Mesothelial cell of epicardium (in vitro differentiated cells): Measurements from ENCODE around the gene SLC9A3. TPM values are rescaled to one million over a fixed set of nuclear protein-coding genes. Genes with fewer than 3 reads are reported as not detected.

ENCODE experiments used
- DNase-seq, 2 experiments: peaks; one replicate each; pipeline ENCODE4 v3.0.0; 2021; ENCODE audit warnings: low spot score in 2 of 2; ENCODE audit not compliant: unreplicated experiment in 2 of 2
- H3K27ac Mint-ChIP-seq: 2 replicates; pipeline ENCODE4 v1.8.0; 2021; ENCODE audit warnings: mixed read lengths
- H3K27me3 Mint-ChIP-seq: 2 replicates; pipeline ENCODE4 v1.8.0; 2021; ENCODE audit warnings: low read depth, mixed read lengths
- H3K36me3 Mint-ChIP-seq: 2 replicates; pipeline ENCODE4 v1.8.0; 2021; ENCODE audit warnings: mixed read lengths
- H3K4me1 Mint-ChIP-seq: 2 replicates; pipeline ENCODE4 v1.8.0; 2021; ENCODE audit warnings: mixed read lengths
- H3K4me3 Mint-ChIP-seq: 2 replicates; pipeline ENCODE4 v1.8.0; 2021; ENCODE audit warnings: mild to moderate bottlenecking, moderate library complexity, mixed read lengths
- H3K9me3 Mint-ChIP-seq: 2 replicates; pipeline ENCODE4 v1.8.0; 2021; ENCODE audit warnings: mixed read lengths
- total RNA-seq: library from RNA; stranded (reverse); gene quantifications from 3 replicates; pipeline ENCODE4 v1.2.1, GENCODE V29; 2021
- TF ChIP-seq, protein P1 (sequence below): fragments of 200-600 bp; sonication (generic); IDR thresholded peaks from one replicate; pipeline ENCODE4 v1.5.0; 2021; ENCODE audit warnings: antibody characterized with exemption; ENCODE audit not compliant: unreplicated experiment

SLC9A3 gene
- total RNA-seq, 1 donor from 2014 or later = 2.3 TPM

DNA sequence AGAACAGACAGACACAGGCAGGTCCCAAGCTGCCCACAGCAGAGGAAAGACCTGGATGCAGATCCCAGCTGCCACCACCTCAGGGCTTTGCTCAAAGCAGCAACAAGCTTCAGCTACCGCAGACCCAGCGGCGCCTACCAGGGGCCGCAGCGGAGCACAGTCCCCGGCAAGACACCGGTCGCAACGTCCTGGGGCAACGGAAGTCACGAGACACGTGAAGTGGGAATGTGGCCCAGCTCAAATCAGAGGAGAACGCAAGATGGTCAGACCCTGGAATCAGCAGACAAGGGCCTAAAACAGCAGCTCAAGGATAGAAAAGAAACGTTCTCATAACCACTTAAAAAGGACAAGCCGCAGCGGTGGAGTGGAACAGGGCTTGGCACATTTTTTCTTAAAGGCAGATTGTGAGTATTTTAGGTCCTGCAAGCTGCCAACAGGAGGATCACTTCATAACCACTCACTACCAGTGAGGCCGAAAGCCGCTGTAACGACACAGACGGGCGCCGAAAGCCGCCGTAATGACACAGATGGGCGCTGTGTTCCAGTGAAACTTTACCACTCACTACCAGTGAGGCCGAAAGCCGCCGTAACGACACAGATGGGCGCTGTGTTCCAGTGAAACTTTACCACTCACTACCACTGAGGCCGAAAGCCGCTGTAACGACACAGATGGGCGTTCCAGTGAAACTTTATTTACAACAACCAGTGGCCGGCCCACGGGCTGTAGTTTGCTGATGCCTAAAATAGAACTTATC is 21.7 kb downstream of the SLC9A3 start:
- DNase-seq = no peak
- no peaks in the 10 kb centered on the region for H3K4me1 Mint-ChIP-seq
- peaks cover 40% of the 10 kb centered on the region for H3K27me3 Mint-ChIP-seq
- no peak overlapping the region for H3K27ac Mint-ChIP-seq
- H3K36me3 Mint-ChIP-seq = no peaks in the 10 kb centered on the region
- TF ChIP-seq, protein P1, sequence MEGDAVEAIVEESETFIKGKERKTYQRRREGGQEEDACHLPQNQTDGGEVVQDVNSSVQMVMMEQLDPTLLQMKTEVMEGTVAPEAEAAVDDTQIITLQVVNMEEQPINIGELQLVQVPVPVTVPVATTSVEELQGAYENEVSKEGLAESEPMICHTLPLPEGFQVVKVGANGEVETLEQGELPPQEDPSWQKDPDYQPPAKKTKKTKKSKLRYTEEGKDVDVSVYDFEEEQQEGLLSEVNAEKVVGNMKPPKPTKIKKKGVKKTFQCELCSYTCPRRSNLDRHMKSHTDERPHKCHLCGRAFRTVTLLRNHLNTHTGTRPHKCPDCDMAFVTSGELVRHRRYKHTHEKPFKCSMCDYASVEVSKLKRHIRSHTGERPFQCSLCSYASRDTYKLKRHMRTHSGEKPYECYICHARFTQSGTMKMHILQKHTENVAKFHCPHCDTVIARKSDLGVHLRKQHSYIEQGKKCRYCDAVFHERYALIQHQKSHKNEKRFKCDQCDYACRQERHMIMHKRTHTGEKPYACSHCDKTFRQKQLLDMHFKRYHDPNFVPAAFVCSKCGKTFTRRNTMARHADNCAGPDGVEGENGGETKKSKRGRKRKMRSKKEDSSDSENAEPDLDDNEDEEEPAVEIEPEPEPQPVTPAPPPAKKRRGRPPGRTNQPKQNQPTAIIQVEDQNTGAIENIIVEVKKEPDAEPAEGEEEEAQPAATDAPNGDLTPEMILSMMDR = no peak
- H3K4me3 Mint-ChIP-seq = no peak overlapping the region
- peaks cover 4% of the 10 kb centered on the region for H3K9me3 Mint-ChIP-seq

DNA sequence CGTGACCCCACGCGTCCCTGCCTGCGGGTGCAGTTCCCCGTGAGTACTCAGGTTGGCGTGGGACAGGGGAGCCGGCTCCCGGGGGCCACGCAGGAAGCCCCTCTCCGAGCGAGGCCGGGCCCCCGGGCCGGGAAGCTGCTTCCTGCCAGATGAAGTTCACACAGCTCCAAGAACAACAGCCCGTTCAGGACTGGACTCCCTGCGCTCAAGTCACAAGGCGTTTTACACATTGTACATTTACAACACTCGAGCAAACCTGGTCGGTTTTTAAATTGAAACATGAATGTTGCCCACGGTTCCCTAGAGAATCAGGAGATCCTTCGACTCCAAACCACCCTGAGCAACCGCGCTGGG is 22.4 kb downstream of the SLC9A3 start:
- Mint-ChIP-seq H3K27ac (no peak overlapping the region), H3K36me3 (no peaks in the 10 kb centered on the region), H3K4me1 (no peaks in the 10 kb centered on the region), H3K9me3 (peaks cover 4% of the 10 kb centered on the region), H3K4me3 (no peak overlapping the region), H3K27me3 (peaks cover 47% of the 10 kb centered on the region)
- no peak for DNase-seq
- TF ChIP-seq, protein P1 = no peak

DNA sequence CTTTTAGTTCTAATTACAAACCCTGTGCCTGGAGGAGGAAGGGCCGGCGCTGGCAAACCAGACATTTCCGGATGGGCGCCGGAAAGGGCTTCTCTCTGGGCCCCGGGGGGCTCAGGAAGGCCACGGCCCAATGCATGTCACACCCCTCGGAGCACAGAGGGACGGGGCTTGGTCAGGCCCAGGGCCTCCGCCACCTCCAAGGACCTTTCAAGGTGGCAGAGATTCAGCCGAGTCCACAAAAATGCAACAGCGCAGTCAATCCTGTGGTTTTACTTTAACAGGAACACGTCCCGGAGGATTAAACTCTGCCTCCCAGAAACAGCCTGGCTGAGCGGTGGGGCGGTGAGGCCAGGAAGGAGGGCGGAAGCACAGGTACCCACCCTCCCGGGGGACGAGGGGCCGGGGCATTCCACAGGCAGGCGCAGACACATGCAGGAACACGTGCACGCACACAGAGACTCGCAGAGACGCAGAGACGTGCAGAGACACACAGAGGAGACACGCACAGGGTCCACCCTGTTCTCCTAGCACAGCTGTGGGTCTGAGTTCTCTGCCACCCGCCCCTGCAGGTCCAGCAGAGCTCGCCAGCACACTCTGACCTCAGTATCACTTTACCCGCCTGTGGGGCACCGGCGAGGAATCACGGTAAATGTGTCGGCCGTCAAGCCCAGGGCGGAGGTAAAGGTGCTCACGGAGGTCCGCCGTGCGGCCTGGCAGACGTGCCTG is 23.0 kb downstream of the SLC9A3 start:
- no peak for DNase-seq
- peaks cover 4% of the 10 kb centered on the region for H3K9me3 Mint-ChIP-seq
- no peaks in the 10 kb centered on the region for H3K4me1 Mint-ChIP-seq
- TF ChIP-seq, protein P1 = no peak
- H3K27me3 Mint-ChIP-seq = peaks cover 52% of the 10 kb centered on the region
- H3K27ac Mint-ChIP-seq = no peak overlapping the region
- H3K36me3 Mint-ChIP-seq = no peaks in the 10 kb centered on the region
- H3K4me3 Mint-ChIP-seq = no peak overlapping the region

DNA sequence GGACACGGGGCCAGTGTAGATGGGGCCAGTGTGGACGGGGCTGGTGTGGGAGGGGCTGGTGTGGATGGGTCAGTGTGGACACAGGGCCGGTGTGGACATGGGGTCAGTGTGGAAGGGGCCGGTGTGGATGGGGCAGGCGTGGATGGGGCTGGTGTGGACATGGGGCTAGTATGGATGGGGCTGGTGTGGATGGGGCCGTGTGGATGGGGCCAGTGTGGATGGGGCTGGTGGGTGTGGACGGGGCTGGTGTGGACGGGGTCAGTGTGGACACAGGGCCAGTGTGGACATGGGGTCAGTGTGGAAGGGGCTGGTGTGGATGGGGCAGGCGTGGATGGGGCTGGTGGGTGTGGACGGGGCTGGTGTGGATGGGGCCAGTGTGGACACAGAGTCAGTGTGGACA is 23.8 kb downstream of the SLC9A3 start:
- DNase-seq = no peak
- no peaks in the 10 kb centered on the region for H3K4me1 Mint-ChIP-seq
- H3K27me3 Mint-ChIP-seq = peaks cover 58% of the 10 kb centered on the region
- TF ChIP-seq, protein P1 = no peak
- H3K36me3 Mint-ChIP-seq = no peaks in the 10 kb centered on the region
- no peak overlapping the region for H3K27ac Mint-ChIP-seq
- peaks cover 4% of the 10 kb centered on the region for H3K9me3 Mint-ChIP-seq
- no peak overlapping the region for H3K4me3 Mint-ChIP-seq

DNA sequence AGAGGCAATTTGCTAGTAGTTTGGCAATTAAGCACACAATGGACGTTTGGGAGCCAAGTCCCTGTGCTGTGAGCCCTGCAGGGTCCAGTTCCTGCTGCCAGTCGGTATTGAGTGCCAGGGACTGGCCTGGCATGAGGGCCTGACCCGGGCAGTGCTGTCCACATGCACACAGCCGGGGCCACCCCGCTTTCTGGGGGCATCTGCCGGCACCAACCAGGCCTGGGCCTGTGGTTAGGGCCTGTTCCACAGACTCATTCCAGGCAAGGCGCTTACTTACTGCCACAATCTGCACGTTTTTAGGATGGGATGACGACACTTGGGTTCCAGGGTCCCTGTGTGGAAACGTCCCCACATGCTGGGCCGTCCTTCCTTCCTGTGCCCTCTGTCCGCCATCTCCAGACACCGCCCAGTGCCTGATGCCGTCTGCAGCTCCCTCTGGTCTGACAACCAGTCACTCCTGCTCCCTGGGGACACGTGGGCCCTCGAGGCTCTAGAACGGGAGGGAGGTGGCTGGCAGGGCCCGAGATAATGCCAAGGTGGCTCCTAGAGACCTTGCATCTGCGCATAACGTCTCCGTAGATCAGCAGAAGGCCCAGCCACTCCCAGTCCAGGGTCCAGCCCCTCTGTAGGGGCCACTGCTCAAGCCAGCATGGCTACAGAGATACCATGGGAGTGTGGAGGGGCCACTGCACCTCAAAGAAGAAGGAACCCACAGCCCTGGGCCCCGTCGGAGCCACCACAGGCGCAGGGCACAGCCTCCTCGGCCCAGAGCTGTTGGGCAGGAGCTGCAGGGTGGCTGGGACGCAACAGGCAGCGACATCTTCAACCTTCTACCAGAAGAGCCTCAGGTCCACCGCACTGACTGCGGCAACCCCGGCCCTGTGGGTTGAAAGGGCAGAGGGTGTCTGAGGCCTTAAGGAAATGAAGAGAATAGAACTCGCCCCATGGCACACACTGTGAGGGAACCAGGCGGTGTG is 24.7 kb downstream of the SLC9A3 start:
- H3K27ac Mint-ChIP-seq = no peak overlapping the region
- H3K36me3 Mint-ChIP-seq = no peaks in the 10 kb centered on the region
- no peak for DNase-seq
- H3K9me3 Mint-ChIP-seq = peaks cover 4% of the 10 kb centered on the region
- H3K27me3 Mint-ChIP-seq = peaks cover 62% of the 10 kb centered on the region
- no peaks in the 10 kb centered on the region for H3K4me1 Mint-ChIP-seq
- TF ChIP-seq, protein P1 = no peak
- no peak overlapping the region for H3K4me3 Mint-ChIP-seq
